WTC11 (cell line): ENCODE measurements around the gene RPN2. TPM values are rescaled to one million over a fixed set of nuclear protein-coding genes. Genes with fewer than 3 reads are reported as not detected.
A peak's percentile ranks its signal among the peaks of the same experiment; 100 is the strongest.

Experiments
- ATAC-seq: fragments of 200-7000 bp; cut with Tn5 transposase; 2 replicates; pipeline ENCODE4 v1.10.0; 2021; ENCODE audit warnings: mild to moderate bottlenecking, moderate library complexity
- CTCF ChIA-PET: fragments of 300-600 bp; sonication (Branson Sonifier 250); formaldehyde crosslinking; loops from one replicate; lab custom pipeline; 2021; ENCODE audit warnings: antibody characterized with exemption; lab: Charles Lee
- POLR2A ChIA-PET: fragments of 350-600 bp; sonication (Branson Sonifier 250); formaldehyde crosslinking; loops from one replicate; lab custom pipeline; 2021; ENCODE audit warnings: antibody characterized with exemption; lab: Charles Lee
- DNase-seq: peaks from one replicate; pipeline ENCODE4 v3.0.0; 2021; ENCODE audit warnings: low spot score
- H3K27ac Mint-ChIP-seq: 2 replicates; pipeline ENCODE4 v1.8.0; 2021; ENCODE audit warnings: mixed read lengths
- H3K27me3 Mint-ChIP-seq: 2 replicates; pipeline ENCODE4 v1.8.0; 2021; ENCODE audit warnings: low read depth, mild to moderate bottlenecking, moderate library complexity, mixed read lengths
- H3K36me3 Mint-ChIP-seq: 2 replicates; pipeline ENCODE4 v1.8.0; 2021; ENCODE audit warnings: mixed read lengths
- H3K4me1 Mint-ChIP-seq: 2 replicates; pipeline ENCODE4 v1.8.0; 2022; ENCODE audit warnings: mixed read lengths
- H3K4me3 Mint-ChIP-seq: 2 replicates; pipeline ENCODE4 v1.8.0; 2021; ENCODE audit warnings: mild to moderate bottlenecking, moderate library complexity, mixed read lengths
- H3K9me3 Mint-ChIP-seq: 2 replicates; pipeline ENCODE4 v1.8.0; 2021; ENCODE audit warnings: mixed read lengths
- ATF3 ChIP-seq: sonication (generic); formaldehyde crosslinking; conservative IDR thresholded peaks from 2 replicates; pipeline ENCODE4 v1.8.1; 2022; ENCODE audit warnings: mild to moderate bottlenecking, missing genetic modification reagents
- CDX4 ChIP-seq: fragments of 250-450 bp; sonication (Bioruptor Pico); IDR thresholded peaks from 2 replicates; pipeline ENCODE4 v1.9.0; 2021; ENCODE audit warnings: moderate library complexity, mild to moderate bottlenecking, inconsistent platforms, borderline replicate concordance
- CTCF ChIP-seq: fragments of 200-600 bp; IDR thresholded peaks from 2 replicates; pipeline ENCODE4 v1.8.0; 2022; ENCODE audit warnings: antibody characterized with exemption
- E2F1 ChIP-seq: sonication (generic); formaldehyde crosslinking; IDR thresholded peaks from 2 replicates; pipeline ENCODE4 v1.8.0; 2022; ENCODE audit warnings: mild to moderate bottlenecking, missing genetic modification reagents
- EMX1 ChIP-seq: fragments of 250-450 bp; sonication (Bioruptor Pico); IDR thresholded peaks from 2 replicates; pipeline ENCODE4 v1.8.0; 2021; ENCODE audit warnings: mild to moderate bottlenecking
- FOXK1 ChIP-seq: sonication (generic); formaldehyde crosslinking; IDR thresholded peaks from 2 replicates; pipeline ENCODE4 v1.8.0; 2022; ENCODE audit warnings: mild to moderate bottlenecking, moderate library complexity, missing genetic modification reagents
- GRHL2 ChIP-seq: fragments of 250-450 bp; sonication (Bioruptor Pico); IDR thresholded peaks from 2 replicates; pipeline ENCODE4 v1.8.0; 2022; ENCODE audit warnings: mild to moderate bottlenecking, moderate library complexity; ENCODE audit not compliant: insufficient replicate concordance, severe bottlenecking
- HMGXB4 ChIP-seq: sonication (generic); formaldehyde crosslinking; IDR thresholded peaks from 2 replicates; pipeline ENCODE4 v1.8.1; 2023; ENCODE audit warnings: mild to moderate bottlenecking, moderate library complexity, missing genetic modification reagents
- IRF1 ChIP-seq: sonication (generic); formaldehyde crosslinking; IDR thresholded peaks from 2 replicates; pipeline ENCODE4 v1.8.0; 2023; ENCODE audit warnings: missing genetic modification reagents
- IRF2 ChIP-seq: sonication (generic); formaldehyde crosslinking; IDR thresholded peaks from 2 replicates; pipeline ENCODE4 v1.8.0; 2022; ENCODE audit warnings: low read depth, missing genetic modification reagents, borderline replicate concordance
- MLX ChIP-seq: sonication (generic); formaldehyde crosslinking; IDR thresholded peaks from 2 replicates; pipeline ENCODE4 v1.8.1; 2023; ENCODE audit warnings: mild to moderate bottlenecking, missing genetic modification reagents, moderate library complexity
- NFYB ChIP-seq: sonication (generic); formaldehyde crosslinking; conservative IDR thresholded peaks from 2 replicates; pipeline ENCODE4 v1.8.0; 2022; ENCODE audit warnings: low read depth, missing genetic modification reagents
- OVOL2 ChIP-seq: fragments of 250-450 bp; sonication (Bioruptor Pico); IDR thresholded peaks from 2 replicates; pipeline ENCODE4 v1.9.0; 2021; ENCODE audit warnings: mild to moderate bottlenecking, borderline replicate concordance
- RELA ChIP-seq: sonication (generic); formaldehyde crosslinking; IDR thresholded peaks from 2 replicates; pipeline ENCODE4 v1.8.1; 2022; ENCODE audit warnings: missing genetic modification reagents, mild to moderate bottlenecking, borderline replicate concordance
- SP1 ChIP-seq: sonication (generic); formaldehyde crosslinking; conservative IDR thresholded peaks from 2 replicates; pipeline ENCODE4 v1.8.1; 2022; ENCODE audit warnings: missing genetic modification reagents
- TEAD1 ChIP-seq: sonication (generic); formaldehyde crosslinking; IDR thresholded peaks from 2 replicates; pipeline ENCODE4 v1.8.0; 2022; ENCODE audit warnings: mild to moderate bottlenecking, missing genetic modification reagents
- ZNF121 ChIP-seq: sonication (generic); formaldehyde crosslinking; IDR thresholded peaks from 2 replicates; pipeline ENCODE4 v1.8.0; 2023; ENCODE audit warnings: missing genetic modification reagents
- ZNF396 ChIP-seq: fragments of 250-450 bp; sonication (Bioruptor Pico); IDR thresholded peaks from 2 replicates; pipeline ENCODE4 v1.8.0; 2021; ENCODE audit warnings: mild to moderate bottlenecking, moderate library complexity, borderline replicate concordance
- total RNA-seq: library from RNA; stranded (reverse); gene quantifications from 3 replicates; pipeline ENCODE4 v1.2.3, GENCODE V29; 2021

RPN2 gene
- total RNA-seq, 1 experiment from 2014 or later, result 205 TPM

- DNase-seq (no peak), ATAC-seq (no peak)
- Mint-ChIP-seq H3K27me3 (no peaks in the 10 kb centered on the region; the same call in 1 of the 2 replicates), H3K27ac (no peak overlapping the region), H3K36me3 (no peaks in the 10 kb centered on the region), H3K4me1 (peaks cover 21% of the 10 kb centered on the region), H3K4me3 (no peak overlapping the region), H3K9me3 (no peaks in the 10 kb centered on the region)
- ChIA-PET CTCF (interaction anchor here (1.1 to 1.8 kb wide), 4 partner anchors 10 to 108 kb away, joined by 3 to 10 read pairs (median 5); no protein-coding TSS in a partner anchor), POLR2A (no interaction called here)
- TF ChIP-seq MLX, result no peak
- TF ChIP-seq NFYB (CRISPR knock-in tag), result no peak
- TF ChIP-seq ZNF121 (CRISPR knock-in tag), result no peak
- TF ChIP-seq ZNF396 (CRISPR knock-in tag), result no peak
- no peak for TF ChIP-seq ATF3
- TF ChIP-seq E2F1 (CRISPR knock-in tag), result no peak
- no peak for TF ChIP-seq IRF2 (CRISPR knock-in tag)
- no peak for TF ChIP-seq CDX4 (CRISPR knock-in tag)
- no peak for TF ChIP-seq GRHL2 (CRISPR knock-in tag)
- no peak for TF ChIP-seq TEAD1 (CRISPR knock-in tag)
- TF ChIP-seq FOXK1 (CRISPR knock-in tag), result no peak
Observed at GRCh38 chr20:37280403-37280802, 101.3 kb downstream of the RPN2 start.

GRCh38 chr20:37282556-37282955 is 103.4 kb downstream of the RPN2 start:
- ChIA-PET CTCF (interaction anchor here (0.6 to 1.9 kb wide), 14 partner anchors 9 to 220 kb away, joined by 3 to 18 read pairs (median 4); partner anchors contain the start of genes MROH8, RPN2 and SRC), POLR2A (interaction anchor here (0.6 kb wide), 1 partner anchor 8 kb away, joined by 5 read pairs; no protein-coding TSS in a partner anchor)
- peaks cover 16% of the 10 kb centered on the region for H3K4me1 Mint-ChIP-seq
- DNase-seq, result no peak
- H3K27ac Mint-ChIP-seq, result peak overlapping the region; percentile 37; the same call in 1 of the 2 replicates
- TF ChIP-seq OVOL2 (CRISPR knock-in tag), result no peak
- TF ChIP-seq RELA, result no peak
- TF ChIP-seq EMX1 (CRISPR knock-in tag), result no peak
- no peak for TF ChIP-seq HMGXB4
- TF ChIP-seq ZNF121 (CRISPR knock-in tag), result no peak
- TF ChIP-seq CTCF, result no peak
- no peak for TF ChIP-seq SP1 (CRISPR knock-in tag)
- TF ChIP-seq NFYB (CRISPR knock-in tag), result no peak
- TF ChIP-seq IRF1 (CRISPR knock-in tag), result no peak
- no peaks in the 10 kb centered on the region for H3K36me3 Mint-ChIP-seq
- peaks cover 14% of the 10 kb centered on the region for H3K27me3 Mint-ChIP-seq
- no peaks in the 10 kb centered on the region for H3K9me3 Mint-ChIP-seq
- ATAC-seq, result peak; percentile 61
- no peak overlapping the region for H3K4me3 Mint-ChIP-seq
